Loucy (cell line): Measurements from ENCODE around the gene ZNF814.
A peak's percentile ranks its signal among the peaks of the same experiment; 100 is the strongest.
"Not testable (repeated sequence)": the region's sequence is repeated elsewhere in the genome, so short reads cannot be mapped to it uniquely, and the experiment has no call there.

Source experiments
- EZH2phosphoT487 ChIP-seq: fragments of 200-600 bp; IDR thresholded peaks from 2 replicates; pipeline ENCODE4 v1.6.1; 2018; ENCODE audit warnings: antibody characterized with exemption, mild to moderate bottlenecking, moderate library complexity, borderline replicate concordance
- TF ChIP-seq, protein P1 (sequence below): fragments of 200-600 bp; sonication (generic); conservative IDR thresholded peaks from 2 replicates; pipeline ENCODE4 v1.5.1; 2014; ENCODE audit warnings: mild to moderate bottlenecking, antibody characterized with exemption, low read length

DNA sequence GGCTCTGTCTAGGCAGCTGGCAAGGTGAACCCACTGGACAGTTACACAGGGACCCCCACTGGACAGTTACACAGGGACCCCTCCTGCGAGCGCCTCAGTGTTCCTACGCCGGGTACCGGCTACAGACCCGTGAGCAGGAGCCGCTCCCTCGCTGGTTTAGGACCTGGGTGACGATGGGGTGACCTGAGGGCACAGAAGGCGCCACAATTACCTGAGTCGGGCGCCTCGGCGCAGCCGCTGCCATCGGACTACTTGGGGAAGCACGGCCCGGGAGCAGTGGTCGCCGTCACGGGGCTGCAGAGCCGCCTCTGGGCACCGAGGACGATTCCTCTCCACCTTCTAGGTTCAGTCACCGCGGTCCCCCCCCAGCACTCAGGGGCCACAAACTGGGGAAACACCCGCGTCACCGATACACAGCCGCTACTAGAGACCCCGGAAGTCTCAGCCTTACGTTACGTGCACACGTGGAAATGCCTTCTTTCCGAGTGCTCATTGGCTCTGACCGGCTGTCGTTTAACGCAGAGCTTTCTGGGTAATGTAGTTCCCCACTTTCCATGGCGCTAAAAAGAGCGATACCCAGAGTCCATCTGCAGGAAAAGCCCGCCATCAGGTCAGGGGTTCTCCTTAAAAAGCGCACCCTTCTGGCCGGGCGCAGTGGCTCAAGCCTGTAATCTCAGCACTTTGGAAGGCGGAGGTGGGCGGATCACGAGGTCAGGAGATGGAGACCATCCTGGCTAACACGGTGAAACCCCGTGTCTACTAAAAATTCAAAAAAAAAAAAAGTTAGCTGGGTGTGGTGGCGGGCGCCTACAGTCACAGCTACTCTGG lies 27.5 kb upstream of the ZNF814 start, which contains the start of gene ZNF417:
- TF ChIP-seq, protein P1, sequence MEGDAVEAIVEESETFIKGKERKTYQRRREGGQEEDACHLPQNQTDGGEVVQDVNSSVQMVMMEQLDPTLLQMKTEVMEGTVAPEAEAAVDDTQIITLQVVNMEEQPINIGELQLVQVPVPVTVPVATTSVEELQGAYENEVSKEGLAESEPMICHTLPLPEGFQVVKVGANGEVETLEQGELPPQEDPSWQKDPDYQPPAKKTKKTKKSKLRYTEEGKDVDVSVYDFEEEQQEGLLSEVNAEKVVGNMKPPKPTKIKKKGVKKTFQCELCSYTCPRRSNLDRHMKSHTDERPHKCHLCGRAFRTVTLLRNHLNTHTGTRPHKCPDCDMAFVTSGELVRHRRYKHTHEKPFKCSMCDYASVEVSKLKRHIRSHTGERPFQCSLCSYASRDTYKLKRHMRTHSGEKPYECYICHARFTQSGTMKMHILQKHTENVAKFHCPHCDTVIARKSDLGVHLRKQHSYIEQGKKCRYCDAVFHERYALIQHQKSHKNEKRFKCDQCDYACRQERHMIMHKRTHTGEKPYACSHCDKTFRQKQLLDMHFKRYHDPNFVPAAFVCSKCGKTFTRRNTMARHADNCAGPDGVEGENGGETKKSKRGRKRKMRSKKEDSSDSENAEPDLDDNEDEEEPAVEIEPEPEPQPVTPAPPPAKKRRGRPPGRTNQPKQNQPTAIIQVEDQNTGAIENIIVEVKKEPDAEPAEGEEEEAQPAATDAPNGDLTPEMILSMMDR = peak; percentile 36
- not testable (repeated sequence) for TF ChIP-seq EZH2phosphoT487
